NCI-H226 (cell line): Measurements from ENCODE around the gene DNAJB14.
"Not testable (repeated sequence)": the region's sequence is repeated elsewhere in the genome, so short reads cannot be mapped to it uniquely, and the experiment has no call there.

ENCODE experiments used
- DNase-seq: peaks from one replicate; pipeline ENCODE4 v3.0.0-alpha.2; 2015

The DNAJB14 gene

DNA sequence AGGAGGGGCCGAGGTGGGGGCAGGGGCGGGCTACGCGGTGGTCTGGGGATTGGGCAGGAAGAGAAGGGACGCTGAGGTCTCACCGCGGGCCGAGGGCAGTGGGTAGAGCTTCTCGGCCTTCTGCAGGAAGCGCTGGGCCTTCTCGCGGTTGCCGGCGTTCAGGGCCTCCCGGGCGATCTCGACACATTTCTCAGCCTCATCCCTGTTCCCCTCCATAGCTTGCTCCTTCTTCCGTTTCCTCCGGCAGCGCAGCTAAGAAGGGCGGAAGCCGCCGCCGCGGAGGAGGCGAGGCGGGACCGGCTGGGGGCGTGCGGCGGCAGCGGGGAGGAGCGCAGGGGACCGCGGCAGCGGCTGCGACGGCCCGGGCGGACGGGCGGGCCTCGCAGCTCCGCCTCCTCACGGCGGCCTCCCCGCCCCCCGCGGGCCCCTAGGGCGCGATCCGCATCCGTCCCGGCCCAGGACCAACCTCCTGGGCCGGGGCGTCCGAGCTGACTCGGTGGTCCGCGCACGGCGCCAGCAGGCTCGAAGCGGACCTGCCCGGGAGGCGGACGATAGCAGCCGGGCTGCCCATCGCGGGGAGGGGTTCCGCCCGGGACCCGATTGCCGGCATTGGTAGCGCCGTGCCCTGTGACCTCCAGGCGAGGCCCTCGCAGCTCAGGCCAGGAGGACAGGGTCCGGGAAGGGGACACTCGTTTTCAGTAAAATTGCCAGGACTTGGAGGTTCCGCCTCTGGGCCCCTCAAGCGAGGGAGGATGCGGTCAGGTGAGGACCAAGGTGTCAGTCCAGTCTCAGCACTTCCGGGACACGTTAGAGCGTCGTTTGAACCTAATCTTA is at the start of gene DNAJB14:
TSS of gene DNAJB14 (minus strand) at position 263 of the 834 bp plus-strand sequence. CDS start at position 216, 47 bp downstream.
- peak; percentile 69 for DNase-seq

DNA sequence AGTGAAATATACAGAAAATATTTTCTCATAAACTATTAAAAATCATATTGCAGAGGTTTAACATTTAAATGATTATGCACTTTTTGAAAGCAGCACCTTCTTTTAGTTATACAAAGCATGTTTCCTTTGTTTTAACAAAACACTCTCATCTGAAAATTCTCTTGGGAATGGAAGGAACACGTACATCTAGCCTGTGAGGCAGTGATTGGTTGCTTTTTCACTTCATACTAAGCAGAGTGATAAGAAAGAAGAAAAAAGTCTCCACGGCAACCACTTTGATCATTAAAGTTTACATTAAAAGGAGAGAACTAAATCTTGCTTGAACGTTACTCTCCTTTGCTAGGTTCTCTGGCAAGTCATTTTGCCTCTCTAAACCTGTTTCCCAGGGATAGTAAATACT is 45.3 kb upstream of the DNAJB14 start:
- no peak for DNase-seq

DNA sequence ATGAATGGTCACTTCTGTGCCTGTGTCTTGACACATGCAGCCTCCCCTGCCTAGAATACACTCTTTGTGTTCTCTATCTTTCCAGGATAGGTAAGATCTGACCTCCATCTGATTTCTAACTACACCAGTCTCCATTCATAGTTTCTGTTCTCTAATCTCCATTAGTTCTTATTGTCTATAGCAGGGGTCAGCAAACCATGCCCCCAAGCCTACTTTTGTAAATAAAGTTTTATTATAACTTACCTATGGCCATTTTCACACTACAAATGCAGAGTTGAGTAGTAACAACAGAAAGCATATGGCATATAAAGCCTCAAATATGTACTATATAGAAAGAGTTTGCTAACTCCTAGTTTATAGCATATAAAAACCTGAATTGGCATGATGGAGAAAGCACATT is 41.3 kb upstream of the DNAJB14 start:
- DNase-seq = no peak

DNA sequence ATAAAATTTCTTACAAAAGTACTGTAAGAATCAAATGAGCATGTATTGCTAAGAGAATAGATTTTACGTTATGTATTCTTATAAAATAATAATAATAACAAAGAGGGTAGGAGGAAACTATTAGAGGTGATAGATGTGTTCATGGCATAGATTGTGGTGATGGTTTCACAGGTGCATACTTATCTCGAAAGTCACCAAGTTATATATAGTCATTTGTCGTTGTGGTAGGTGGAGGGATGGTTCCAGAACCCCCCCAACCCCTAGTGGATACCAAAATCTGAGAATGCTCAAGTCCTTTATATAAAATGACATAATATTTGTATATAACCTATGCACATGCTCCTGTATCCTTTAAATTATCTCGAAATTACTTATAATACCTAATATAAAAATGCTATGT is 40.4 kb upstream of the DNAJB14 start:
- DNase-seq = no peak

DNA sequence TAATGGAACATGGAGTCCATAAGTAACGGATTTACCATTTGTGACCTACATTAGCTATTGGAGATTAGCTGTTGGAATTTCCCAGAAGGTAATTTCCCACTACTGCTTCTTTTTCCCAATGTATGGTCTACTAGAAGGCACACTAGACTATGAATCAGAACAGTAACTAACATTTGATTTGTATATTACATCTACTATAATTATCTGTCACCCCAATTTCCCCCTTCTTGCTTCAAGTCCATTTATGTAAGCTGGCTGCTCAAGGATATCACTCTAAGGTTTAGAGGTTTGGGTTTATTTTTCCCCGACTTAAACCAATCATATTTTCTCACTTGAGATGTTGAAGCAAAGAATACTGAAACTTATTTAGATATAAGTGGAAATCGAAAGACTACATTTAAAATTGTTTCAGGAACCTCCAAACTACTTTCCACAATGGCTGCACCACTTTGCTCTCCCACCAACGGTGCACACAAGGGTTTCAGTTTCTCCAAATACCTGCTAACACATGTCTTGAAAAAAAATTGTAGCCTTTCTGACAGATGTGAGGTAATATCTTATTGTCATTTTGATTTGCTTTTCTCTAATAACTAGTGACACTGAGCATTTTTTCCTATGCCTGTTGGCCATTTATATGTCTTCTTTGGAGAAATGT is 37.0 kb upstream of the DNAJB14 start:
- DNase-seq = no peak

DNA sequence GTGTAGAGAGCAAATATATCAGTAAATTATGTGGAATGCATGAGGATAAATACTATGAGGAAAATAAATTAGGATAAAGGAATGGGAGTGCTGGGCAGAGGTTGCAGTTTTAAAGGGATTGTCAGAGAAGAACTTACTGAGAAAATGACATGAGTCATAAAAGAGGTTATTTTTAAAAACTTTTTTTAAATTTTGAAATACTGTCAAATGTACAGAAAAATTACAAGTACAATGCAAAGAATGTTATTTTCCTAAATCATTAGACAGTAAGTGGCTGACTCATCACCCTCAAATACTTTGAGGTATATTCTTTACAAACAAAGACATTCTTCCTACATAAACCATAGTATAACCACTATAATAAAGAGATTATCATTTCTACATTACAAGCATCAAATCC is 33.5 kb upstream of the DNAJB14 start:
- DNase-seq = no peak

DNA sequence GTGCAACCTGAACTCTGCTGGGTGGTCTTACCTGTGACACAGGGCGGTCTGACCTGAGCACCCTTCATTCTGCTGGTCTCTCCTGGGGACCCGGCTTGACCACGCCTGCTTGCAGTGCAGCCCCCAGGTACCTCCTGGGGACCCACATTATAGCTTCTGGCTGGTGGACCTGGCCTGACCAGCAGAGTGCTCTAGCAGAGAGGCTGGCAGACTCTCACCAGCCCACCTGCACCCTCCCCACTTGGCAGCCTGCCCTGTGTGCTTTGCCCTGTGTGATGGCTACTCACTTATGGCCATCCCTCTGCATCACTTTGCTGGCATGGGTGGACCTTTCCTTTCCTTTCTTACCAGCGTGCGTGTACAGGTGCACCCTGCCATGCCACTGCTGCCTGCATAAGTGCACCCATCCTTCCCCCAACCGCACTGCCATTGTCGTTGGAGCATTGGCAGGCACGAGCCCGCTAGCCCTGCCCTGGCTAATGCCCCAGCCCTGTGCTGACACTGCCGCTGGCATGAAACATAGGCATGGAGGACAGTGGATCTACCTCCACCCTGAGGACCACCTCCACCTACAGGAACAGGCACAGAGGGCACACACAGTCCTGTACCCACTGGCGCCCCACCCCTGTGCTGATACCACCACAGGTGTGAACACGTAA is 25.2 kb upstream of the DNAJB14 start:
- DNase-seq = no peak

DNA sequence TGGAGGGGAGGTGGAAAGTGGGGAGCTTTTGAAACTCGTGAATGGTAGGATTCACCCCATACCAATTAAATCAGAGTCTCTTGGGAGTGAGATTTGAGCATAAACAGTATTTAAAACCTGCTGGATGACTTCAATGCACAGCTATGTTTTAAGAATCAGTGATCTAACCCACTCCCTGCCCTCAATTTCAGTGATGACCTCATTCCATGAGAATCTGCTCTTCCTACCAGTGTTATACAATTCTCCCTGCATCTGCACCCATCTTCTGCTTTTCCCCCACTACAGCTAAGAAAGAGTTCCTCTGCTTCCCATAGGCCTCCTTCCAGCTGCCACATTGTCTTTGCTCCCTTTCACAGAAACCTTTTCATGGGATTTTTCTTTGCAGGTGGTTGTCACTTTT is 21.9 kb upstream of the DNAJB14 start:
- peak; percentile 74 for DNase-seq

DNA sequence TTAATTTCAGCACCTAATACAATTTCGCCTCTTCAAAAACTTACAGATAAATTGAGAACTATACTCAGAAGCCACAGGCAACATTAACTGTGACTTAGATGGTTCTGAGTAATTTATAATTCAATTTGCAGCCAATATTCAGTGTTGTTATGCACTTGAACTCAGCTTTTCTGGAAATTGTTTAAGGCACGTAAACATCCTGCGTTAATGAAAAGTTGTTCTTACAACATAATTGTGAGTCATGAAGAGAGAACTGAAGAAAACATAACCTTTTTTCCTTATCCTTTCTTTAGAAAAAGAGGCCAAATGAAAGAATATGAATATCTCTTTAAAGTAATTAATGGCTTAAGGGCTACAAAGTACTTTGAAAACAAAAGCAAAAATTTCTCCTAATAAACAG is 20.3 kb upstream of the DNAJB14 start:
- no peak for DNase-seq

DNA sequence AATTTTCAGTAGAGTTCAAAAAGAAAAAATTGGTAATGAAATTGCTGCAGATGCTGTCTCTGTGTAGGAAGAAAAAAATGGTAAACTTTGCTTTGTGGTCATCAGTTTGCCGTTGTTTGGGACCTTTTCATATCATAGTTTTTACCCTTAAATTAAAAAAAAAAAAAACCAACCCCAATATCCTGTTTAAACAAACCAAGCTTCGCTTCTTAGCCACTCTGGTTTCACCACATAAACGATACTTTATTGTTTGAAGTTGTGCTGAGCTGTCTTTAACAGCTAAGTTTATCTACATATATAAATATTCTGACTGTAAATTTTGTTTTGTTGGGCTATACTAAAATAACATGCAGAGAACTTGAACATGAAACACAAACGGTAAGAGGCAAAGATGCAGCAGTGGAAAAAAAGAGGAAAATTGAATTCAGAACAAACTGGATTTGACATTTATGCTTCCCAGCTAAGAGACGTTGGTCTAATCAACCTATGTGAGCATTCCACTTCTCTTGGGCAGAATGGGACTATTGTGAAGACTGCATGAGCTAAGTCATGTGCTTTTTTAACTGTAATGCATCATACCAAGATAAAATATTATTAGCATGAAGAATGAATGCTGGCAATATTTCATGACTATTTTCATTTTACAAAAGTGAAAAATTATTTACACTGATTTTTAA is 19.4 kb upstream of the DNAJB14 start:
- DNase-seq = no peak

DNA sequence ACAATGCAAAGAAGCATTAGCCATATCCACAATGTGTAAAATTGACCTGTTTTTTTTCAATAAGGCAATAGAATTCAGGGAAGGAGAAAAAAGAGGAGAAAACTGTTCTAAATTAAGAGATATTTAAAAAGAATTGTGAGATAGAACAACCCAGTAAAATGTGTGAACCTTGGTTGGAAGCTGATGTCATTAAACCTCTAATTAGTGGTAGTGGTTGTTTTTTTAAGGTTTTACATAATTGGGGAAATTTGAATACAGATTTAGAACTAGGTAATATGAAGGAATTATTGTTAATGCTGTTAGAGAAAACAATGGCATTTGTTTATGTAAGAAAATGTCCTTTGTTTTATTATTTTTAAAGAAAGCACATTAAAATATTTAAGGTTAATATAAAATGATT is 18.8 kb upstream of the DNAJB14 start:
- no peak for DNase-seq

DNA sequence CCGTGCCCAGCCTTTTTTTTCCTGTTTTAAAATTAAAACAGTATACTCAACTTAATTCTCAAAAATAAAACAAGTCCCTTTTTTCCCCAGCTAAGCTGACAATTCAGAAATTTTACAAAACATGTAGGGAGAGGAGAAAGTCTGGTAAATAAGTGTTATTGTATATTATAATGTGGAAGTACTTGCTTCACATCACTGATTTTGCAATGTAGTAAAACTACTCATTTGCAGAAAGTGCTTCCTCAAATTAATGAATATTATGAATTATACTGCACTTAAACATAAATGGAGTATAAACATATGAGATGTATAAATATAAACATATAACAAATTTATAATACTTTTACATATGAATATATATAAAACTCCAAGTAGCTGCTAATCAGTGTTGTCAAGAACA is 15.3 kb upstream of the DNAJB14 start:
- DNase-seq = no peak

DNA sequence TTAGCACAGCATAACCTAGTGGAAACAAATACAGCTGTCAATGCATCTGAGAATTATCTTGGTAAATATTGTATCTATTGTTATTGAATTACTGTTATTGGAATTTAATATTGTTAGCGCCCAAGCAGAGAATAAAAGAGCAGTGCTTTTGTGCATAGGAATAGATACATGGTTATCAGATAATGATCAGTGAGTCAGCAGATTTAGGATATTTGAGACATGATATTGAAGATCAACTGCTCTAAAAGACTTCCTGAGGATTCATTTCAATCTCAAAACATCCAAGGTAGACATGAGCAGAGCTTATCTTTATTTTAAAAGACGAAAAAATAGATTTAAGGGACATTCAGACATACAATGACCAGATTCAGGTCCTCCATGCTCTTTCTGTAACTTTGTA is 14.2 kb upstream of the DNAJB14 start:
- DNase-seq = no peak

DNA sequence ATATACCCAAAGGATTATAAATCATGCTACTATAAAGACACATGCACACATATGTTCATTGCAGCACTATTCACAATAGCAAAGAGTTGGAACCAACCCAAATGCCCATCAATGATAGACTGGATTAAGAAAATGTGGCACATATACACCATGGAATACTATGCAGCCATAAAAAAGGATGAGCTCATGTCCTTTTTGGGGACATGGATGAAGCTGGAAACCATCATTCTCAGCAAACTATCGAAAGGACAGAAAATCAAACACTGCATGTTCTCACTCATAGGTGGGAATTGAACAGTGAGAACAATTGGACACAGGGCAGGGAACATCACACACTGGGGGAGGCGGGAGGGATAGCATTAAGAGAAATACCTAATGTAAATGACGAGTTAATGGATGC is 11.8 kb upstream of the DNAJB14 start:
- DNase-seq = not testable (repeated sequence)

DNA sequence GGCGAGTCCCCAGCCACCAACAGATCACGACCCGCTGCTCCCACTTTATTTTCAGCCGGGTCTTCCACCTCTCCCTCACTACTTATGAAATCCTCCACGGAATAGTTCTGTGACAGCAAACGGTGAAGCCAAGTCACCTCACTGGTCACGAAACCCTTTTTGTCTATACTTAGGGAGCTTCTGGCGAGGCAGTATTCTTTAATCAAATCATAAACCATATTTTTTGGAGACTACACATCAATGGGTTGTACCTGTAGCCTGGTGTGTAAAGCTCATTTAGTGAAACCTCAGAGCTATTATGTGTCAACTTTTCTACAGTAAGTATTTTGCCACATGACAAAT is 4.5 kb upstream of the DNAJB14 start:
- no peak for DNase-seq

DNA sequence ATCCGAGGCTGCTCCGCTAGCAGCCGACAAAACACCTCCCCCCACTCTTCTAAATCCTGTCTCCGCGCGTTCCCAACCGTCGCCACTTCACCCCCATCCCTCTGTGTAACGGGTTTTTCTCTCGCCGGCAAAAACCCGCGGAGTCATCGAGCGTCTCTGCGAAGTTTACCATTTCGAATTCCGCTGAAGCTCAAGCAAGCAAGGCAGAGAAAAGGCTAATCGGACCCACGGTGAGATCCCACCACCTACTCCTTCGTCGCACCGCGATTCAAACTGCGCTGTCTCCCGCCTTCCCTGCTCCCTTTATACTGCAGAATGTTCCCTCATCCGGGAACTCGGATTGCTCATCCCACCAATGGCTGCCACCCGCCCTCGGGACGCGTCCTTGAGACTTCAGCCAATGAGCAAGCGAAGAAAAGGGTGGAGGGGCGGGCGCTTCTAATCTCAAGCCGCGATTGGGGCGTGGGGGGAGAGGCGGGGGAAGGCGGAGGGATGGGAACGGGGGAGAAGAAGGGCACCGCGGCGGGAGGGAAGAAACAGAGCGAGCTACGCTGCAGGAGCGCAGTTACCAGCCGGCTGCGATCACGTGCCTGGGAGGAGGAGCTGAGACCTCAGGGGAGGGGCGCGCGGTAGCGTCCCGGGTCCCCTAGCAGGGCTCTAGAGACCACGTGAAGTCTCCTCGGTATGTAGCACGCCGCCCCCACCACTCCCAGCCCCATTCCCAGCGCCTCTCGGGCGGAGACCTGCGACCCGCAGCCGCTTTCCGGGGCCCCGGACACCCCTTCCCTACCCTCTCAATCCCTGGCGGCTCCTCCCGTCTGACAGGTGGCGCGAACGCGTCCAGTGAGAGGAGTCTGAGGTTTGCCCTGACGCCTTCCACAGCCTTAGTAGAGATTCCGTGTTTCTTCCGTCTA is 3.8 kb upstream of the DNAJB14 start, which contains the start of gene H2AZ1:
TSS of gene H2AZ1 (minus strand) at position 277 of the 914 bp plus-strand sequence. CDS start at position 172, 105 bp downstream.
- peak; percentile 95 for DNase-seq

DNA sequence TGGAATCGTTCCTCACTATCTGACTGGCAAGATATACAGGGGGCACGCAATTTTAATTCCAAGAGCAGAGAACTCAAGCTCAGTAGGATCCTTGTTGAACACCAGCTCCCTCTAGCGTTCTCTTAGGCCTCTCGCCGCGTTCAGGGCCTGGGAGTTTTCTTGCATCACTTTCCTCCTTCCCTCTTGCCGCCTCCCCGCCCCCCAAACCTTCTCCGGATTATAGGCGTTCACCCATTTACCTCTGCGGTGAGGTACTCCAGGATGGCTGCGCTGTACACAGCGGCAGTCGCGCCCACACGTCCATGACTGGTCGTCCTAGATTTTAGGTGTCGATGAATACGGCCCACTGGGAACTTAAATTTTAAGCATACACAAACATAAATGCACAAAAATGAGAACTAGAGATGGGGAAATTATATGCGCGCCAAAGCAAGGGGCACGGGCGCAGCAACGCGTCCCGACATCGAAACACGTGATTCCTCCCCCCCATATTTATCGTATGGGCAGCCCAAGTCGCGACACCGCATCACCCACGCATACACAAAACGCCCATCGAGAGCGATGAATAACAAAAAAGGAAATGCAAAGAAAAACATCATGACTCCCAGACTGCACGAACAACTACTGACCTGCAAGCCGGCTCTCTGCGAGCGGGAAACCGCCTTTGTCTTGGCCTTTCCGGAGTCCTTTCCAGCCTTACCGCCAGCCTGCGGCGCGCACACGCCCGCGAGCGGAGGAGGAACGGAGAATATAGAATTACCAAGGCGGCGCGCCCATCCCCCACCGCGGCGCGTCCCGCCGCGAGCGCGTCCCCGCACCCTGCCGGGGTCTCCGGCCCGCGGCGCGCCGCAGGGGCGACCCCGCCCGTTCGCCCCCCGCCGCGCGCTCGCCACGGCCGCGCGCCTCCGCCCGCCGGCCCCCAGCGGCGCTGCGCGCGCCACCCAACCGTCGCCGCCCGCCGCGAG is 2.9 kb upstream of the DNAJB14 start:
- DNase-seq = peak; percentile 82

DNA sequence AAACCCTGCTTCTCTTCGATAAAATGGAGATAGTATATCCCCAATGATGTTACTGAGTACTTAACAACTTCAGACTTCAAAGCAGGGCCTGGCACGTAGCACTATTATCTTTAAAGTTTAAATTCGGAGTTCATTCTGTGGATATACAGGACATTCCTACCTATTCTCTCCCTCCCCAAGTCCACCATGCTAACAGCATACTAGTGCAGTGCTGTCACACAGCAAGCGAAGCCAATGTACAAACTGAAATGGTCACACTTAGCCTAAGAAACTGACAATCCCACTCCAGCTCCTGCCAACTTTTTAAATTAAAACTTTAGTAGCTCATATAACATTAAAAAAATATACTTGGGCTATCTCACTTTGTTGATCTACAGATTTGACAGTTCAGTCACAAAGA is 1.2 kb upstream of the DNAJB14 start:
- DNase-seq = no peak

DNA sequence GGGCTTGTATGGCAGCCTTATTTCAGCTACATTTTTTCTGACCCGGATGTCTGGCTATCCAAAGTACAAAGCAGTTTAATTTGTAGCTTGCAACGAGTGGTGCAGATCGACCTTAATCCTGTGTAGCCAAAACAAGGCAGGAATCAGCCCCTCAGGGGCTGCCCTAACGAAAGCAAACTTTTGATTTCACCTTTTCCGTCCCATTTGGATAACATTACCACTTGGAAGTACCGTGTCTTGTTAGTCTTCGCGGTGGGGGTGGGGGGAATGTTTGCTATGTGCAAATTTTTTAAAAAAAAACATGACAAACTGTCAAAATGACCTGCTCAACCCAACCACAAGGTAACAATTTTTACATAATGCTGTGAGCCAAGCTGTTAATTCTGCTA is 766 bp upstream of the DNAJB14 start:
- DNase-seq = no peak

DNA sequence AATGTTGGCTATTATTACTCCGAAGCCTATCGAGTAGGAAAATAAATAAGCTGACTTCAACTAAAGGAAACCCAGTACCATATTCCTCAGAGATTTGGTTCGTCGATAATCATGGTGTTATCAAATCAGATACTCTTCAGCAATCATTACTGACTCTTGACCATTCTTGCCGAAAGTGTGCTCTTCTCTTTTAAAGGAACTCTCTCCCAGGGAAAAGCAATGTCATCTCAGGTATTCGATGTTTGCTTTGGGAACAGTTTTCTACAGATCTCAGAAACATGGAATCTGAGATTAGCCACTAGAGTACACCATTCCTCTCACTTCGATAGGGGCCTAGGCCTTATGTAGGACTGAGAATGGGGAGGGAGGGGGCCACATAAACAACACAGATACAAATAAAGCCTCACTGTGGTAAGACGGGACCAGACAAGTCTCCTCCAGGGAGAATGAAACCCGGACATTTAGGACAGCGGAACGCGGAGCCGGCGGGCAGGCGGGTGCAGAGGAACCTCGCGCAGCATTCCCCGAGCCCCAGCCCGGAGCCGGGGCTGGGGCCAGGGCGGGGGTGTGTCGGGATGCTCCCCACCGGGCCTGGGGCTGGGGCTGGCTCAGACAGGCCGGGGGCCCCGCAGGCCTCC is 581 bp downstream of the DNAJB14 start:
- DNase-seq = peak; percentile 7
